Adrenal gland (tissue), 5 donors: Measurements from ENCODE around the gene MGRN1.

Experiments used
- CTCF ChIP-seq, 6 experiments: fragments of 450-650 bp in 4 of 6; fragments of 200-600 bp in 2 of 6; sonication (generic) in 1 of 6; IDR thresholded peaks; 1 replicate in 5 of 6; 2 replicates in 1 of 6; pipeline versions ENCODE4 v1.5.1 to v1.8.0; 2016 to 2021; ENCODE audit warnings: antibody characterized with exemption in 6 of 6, mild to moderate bottlenecking in 2 of 6, moderate library complexity in 1 of 6
- POLR2A ChIP-seq, 2 donors: fragments of 450-650 bp; IDR thresholded peaks; one replicate each; pipeline ENCODE4 v1.6.1; 2017; ENCODE audit warnings: antibody characterized with exemption in 2 of 2, mild to moderate bottlenecking in 2 of 2, moderate library complexity in 1 of 2
- donor health status: DM: no; HTN: no; CAD: no.

GRCh38 chr16:4736546-4736945, 111.9 kb downstream of the MGRN1 start:
- TF ChIP-seq CTCF (IDR thresholded peaks at IDR 0.05): no peak
- no peak for TF ChIP-seq POLR2A (IDR thresholded peaks at IDR 0.05)
